GM15510 (cell line): ENCODE data around the gene SGCG.

Experiments
- POLR2A ChIP-seq: IDR thresholded peaks from 3 replicates; pipeline ENCODE4 v1.6.1; 2011; ENCODE audit warnings: borderline replicate concordance; ENCODE audit not compliant: insufficient read length; ENCODE audit errors: extremely low read depth

Gene SGCG

DNA sequence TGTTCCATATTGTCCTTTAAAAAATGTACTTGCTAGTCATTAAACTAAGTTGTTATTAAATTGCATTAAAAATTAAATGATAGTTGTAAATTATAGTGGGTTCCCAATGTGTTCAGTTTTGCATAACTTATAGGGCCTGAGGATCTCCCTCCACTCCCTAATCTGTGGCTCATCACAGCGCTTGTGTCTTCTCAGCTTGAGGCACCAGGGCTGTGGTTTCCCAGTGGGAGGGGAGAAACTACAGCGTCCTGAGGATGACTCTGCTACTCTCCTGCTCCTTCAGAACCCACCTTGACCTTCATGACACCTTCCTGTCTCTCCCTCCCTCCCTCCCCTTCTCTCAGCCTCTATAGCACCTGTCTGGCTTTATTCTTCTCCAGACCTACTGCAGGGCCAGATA is 1.4 kb downstream of the SGCG start:
- TF ChIP-seq POLR2A = no peak

DNA sequence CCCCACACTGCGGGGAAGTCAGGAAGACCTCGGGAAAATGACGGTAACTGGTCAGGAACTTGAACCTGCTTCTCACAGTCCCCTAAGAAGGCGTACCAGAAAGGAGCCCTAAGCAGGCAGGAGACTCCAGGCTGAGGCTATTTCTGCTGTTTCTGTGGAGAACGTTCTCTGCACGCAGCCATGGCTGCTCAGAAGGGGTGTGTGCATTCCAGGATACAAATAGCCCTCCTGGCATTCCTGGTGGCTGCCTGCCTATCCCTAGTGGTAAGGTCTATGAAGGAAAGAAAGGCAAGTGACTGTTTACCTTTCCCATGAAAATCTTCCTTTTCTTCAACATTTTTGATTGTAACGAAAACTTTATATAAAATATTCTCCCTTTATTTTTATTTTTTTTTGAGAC is 2.5 kb downstream of the SGCG start:
- TF ChIP-seq POLR2A = no peak

DNA sequence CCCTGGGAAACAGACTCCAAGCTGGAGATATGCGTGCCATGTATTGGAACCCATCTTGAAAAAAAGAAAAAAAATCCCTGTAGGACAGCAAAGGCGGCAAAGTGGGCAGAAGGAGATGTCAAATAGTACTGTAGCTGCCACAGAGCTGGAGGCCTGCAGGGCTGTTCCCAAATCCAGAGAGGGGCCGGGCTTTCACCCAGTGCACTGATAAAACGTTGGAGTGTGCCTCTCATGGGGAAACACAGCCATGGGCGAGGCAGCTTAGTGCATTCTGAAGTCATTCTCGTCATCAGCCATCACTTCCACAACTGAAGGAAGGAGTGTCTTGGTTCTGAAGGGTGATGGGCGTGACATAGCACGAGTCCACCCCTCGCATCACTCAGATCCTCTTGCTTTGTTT is 4.8 kb downstream of the SGCG start:
- TF ChIP-seq POLR2A = no peak

DNA sequence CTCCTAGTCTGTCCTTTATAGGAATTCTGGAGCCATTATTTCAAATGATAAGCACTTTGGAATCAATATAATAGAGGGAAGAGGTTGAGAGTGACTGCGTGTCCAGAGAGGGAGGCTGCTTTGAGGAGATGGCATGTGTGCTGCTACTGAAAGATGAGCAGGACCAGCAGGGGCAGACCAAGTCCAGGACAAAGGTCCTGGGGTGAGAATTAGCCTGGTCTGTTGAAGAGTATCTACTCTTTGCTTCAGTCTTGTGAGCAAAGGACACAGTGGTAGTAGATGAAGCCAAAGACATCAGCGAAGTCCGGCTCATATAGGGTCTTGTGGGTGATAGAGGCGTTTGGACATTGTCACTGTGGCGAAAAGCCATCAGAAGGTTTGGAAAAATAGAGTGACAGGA is 21.1 kb downstream of the SGCG start:
- TF ChIP-seq POLR2A = no peak

DNA sequence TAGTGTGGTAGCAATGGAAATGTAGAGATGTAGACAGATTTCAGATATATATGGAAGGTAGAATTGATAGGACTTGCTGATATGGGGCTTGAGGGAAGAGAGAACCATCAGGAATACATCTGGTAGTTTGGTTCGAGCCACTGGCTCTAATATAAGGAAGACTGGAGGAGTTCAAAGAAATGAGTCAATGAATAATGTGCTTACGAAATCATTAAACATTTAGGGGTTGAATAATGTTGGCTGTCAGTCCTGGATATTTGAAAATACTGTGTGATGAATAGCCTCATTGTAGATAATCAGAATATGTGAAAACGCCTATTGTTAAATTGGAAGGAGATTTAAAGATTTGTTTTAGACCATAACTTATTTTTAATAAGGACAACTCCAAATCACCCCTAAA is 21.6 kb downstream of the SGCG start:
- no peak for TF ChIP-seq POLR2A

DNA sequence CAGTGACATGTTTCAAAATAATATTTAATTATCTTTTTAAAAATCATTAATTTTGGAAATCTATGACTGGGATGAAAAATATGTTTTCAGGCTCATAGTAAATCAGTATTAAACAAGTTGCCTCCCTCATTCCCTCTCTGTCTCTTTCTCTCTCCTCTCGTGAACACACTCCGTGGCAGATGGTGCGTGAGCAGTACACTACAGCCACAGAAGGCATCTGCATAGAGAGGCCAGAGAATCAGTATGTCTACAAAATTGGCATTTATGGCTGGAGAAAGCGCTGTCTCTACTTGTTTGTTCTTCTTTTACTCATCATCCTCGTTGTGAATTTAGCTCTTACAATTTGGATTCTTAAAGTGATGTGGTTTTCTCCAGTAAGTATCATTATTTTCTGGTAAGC is 22.7 kb downstream of the SGCG start:
- TF ChIP-seq POLR2A = no peak

DNA sequence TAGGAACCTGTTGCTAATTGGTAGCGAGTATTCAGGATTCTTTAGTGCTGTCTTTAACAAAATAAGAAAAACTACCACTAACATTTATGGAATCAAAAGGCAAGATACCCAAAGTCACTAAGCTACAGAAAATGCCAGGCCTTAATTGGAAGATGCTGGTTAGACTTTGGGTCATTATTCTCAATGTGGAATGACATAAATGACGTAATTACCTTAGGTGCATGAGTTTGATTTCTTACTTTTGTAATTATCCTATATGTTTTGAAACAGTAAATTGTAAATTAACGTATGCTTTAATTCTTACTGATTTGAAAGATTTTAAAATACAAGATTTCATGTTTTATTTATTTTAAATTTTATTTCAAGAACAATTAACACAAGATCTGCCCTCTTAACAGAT is 25.0 kb downstream of the SGCG start:
- no peak for TF ChIP-seq POLR2A

DNA sequence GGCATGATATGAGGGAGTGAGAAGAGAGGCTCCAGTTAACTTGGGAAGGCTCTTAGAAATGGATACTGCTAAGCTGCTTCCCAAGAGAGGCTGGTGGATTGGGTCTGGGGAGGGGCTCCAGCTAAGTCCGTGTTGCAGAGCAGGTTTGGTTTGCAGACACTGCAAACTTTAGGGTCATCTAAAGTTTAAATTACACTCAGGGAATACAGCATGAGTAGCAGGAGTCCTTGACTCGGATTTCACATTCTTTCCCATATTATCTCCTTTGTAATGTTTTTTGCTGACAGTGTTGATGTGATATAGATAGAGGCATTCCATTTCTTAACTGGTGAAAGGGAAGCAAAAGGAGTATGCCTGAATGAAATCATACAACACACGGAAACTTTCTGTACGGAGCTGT is 31.9 kb downstream of the SGCG start:
- no peak for TF ChIP-seq POLR2A

DNA sequence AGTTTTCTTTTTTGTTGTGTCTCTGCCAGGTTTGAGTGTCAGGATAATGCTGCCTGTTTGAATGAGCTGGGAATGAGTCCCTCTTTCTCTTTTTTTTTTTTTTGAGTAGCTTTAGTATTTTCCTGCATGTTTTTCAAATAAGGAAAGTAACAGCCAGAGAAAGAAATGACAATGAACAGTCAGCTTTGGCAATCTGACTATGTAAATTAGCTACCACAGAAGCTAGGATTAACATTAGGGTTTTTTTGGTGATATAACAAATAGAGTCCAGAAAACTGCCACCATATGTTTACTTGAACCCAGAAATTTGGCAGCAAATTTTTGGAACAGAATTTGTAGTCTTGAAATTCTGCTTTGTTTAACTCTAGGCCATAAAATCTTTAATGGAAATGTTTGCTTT is 50.5 kb downstream of the SGCG start:
- no peak for TF ChIP-seq POLR2A

DNA sequence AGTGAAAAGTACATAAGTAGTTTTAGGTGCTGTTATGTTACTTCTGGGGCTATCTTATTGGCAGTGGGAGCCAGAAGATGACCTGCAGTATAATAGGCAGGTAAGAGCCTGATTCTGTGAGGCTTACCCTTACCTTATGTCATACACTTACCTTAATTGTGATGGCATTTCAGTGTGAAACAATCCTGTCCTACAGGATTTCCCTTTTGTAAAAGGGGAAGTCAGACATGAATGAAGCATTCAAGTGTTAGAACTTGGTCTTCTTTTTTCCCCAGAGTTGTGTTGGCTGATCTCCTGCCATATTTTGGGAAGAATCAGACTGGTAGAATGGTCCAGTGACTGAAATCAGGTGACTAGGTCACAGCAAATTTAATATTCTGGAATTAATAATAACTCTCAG is 55.2 kb downstream of the SGCG start:
- no peak for TF ChIP-seq POLR2A

DNA sequence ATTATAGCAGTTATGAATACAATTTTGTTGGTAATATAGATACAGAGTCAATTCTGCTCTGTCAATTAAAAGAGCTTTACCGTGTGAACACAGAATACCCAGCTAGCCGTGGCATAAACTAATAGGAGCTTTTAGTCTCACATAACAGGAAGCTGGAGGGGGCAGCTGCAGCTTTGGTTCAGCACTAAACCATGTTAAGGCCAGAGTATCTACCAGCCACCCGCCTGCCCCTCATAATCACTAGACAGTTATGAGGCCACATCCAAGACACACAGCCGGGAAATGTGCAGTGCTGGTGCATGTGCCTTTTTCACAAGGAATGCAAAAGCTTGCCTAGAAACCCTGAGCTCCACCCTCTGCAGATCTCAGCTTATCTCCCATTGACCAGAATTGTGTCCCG is 62.3 kb downstream of the SGCG start:
- TF ChIP-seq POLR2A = no peak

DNA sequence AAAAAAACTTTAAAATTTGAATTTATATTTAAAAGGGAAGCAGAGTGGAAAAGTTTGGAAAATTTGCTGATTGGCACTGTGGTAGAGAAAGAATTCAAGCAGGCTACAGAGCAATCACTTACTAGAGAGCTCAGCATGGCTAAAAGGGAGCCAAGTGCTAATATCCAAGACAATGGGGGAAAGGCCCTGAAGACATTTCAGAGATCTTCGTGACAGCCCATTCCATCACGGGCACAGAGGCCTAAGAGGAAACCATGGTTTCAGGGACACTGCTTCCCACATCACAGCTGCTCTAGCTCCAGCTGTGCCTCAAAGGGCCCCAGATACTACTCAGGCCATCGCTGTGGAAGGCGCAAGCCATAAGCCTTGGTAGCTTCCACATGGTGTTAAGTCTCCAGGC is 73.7 kb downstream of the SGCG start:
- TF ChIP-seq POLR2A = no peak

DNA sequence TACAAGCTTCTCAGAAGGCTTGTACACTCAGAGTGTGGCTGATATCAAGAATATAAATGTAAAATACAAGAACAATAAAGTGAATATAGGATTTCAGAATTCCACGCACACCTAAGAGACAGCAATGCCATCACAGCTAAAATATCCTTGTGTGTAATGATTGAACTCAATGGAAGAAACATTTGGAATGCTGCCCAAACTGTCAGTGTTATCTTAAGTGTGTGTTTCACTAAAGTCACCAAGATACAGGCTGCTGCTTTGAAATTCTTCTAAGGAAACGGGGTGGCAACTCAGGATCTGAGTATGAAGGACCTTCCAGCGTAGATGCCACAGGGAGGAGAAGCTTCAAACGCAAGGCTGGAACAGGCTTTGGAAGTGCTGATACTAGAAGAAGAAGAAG is 86.8 kb downstream of the SGCG start:
- no peak for TF ChIP-seq POLR2A

DNA sequence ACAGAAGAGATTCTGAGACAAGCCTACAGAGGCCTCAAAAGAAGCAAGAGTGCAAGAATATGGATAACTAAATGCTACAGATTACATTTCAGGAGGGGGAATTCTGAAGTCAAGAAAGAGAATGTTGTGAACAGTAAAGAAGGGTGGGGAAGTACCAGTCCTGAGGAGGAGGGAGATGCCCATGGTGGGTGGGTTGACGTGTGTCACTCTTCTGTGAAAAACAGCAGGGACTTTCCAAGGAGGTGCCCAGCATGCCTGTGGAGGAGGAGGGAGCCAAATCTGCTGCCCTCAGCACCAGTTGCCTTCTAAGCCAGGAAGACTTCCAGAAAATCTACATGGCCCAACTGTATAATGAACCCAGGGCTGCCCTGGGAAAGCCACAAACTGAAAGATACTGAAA is 87.7 kb downstream of the SGCG start:
- no peak for TF ChIP-seq POLR2A

DNA sequence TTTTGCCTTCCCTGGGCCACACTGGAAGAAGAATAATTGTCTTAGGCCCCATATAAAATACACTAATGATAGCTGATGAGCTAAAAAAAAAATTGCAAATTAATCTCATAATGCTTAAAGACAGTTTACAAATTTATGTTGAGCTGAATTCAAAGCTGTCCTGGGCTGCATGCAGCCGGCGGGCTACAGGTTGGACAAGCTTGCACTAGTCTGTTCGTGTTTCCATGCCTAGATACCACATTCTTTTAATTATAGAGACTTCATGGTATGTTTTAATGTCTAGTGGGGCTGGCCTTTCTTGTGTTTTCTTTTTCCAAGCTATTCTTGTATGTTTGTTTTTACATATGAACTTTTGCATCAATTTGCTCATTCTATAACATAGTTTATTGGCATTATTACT is 90.6 kb downstream of the SGCG start:
- no peak for TF ChIP-seq POLR2A

DNA sequence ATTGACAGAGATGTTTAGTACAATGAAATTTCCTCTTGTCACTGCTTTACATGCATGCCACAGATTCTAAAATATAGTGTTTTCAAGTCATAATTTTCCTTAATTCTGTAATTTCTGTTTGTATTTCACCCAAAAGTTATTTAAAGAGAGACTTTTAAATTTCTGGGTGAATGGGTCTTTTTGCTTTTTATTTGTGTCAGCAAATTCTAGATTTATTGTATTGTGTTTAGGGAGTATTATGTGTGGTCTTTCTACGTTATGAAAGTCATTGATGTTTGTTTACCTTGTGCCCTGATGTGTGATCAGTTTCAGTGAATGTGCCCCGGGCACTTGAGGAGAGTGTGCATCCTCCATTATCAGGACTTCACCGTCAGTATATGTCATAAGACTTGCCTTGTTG is 92.7 kb downstream of the SGCG start:
- TF ChIP-seq POLR2A = no peak

DNA sequence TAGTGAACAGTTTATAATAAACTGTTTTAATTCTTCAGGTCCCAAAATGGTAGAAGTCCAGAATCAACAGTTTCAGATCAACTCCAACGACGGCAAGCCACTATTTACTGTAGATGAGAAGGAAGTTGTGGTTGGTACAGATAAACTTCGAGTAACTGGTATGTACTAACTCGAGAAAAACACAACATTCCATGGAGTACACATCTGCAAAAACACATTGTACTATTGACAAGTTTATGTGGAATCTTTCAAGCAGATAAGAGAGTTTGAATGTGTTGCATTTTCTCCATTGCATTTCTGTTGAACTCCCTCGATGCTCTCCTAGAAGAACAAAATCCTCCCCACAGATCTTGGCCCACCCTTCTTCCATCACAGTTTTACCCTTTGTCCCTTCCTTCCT is 98.5 kb downstream of the SGCG start:
- TF ChIP-seq POLR2A = no peak
